Anterior cingulate cortex (tissue), 58 donors: ENCODE data around the gene TATDN2.
"Not testable (repeated sequence)": the region's sequence is repeated elsewhere in the genome, so short reads cannot be mapped to it uniquely, and the experiment has no call there.

ENCODE experiments used
- DNase-seq, 58 donors: peaks; one replicate each; lab custom pipeline; 2025; lab: John Stamatoyannopoulos, UW

TATDN2 gene

DNA sequence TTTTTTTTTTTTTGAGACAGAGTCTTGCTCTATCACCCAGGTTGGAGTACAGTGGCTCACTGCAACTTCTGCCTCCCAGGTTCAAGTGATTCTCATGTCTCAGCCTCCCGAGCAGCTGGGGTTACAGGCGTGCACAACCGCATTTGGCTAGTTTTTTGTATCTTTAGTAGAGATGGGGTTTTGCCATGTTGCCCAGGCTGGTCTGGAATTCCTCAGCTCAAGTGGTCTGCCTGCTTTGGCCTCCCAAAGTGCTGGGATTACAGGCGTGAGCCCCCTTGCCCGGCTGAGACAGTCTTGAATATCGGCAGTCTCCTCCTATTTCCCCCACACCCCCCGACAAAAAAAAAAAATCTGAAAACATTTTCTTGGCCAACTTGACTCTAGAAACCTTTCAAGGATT lies 18.7 kb downstream of the TATDN2 start:
- not testable (repeated sequence) for DNase-seq

DNA sequence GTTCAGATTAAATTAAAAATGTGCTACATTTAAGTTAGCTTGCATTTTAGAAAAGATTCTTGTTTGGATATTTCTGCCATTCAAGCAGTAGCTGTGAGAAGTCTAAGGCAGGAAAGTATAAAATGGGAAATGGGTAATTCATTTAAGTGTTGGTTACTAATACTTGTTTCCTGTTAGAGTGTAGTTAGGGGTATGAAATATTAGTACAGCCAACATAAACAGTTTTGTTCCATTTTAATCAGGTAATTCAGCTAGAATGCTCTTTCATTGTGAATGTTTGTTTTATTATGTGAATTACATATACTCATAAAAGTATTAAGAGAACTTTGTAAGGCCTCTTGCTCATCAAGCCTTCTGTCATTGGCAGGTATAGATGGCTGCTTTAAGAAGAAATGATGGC lies 19.9 kb downstream of the TATDN2 start:
- no peak for DNase-seq

DNA sequence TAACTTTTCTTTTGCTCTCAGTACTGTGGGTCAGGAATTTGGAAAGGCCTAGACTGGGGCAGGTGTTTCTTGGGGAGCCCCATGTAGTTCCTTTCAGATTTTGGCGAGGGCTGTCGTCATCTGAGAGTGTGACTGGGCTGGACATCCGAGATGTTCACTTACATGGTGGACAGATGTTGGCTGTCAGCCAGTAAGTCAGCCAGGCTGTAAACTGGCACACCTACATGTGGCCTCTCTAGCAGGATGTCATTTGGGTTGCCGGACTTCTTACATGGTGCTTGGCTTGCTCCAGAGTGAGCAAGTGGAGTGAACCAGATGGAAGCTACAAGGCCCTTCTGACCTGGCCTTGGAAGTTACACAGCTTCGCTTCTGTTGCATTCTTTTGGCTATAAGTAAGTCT lies 20.7 kb downstream of the TATDN2 start:
- DNase-seq = no peak

DNA sequence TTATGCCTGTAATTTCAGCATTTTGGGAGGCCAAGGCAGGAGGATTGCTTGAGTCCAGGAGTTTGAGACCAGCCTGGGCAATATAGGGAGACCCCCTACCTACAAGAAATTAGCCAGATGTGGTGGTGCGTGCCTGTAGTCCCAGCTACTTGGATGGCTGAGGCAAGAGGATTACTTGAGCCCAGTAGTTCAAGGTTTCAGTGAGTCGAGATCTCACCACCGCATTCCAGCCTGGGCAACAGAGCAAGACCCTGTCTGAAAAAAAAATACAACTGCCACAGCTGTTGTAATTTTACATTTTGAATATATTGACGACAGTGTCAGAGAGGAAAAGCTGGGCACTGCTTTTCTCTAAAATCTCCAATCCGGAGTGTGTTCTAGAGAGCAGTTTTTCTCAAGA lies 21.2 kb downstream of the TATDN2 start:
- DNase-seq = no peak

DNA sequence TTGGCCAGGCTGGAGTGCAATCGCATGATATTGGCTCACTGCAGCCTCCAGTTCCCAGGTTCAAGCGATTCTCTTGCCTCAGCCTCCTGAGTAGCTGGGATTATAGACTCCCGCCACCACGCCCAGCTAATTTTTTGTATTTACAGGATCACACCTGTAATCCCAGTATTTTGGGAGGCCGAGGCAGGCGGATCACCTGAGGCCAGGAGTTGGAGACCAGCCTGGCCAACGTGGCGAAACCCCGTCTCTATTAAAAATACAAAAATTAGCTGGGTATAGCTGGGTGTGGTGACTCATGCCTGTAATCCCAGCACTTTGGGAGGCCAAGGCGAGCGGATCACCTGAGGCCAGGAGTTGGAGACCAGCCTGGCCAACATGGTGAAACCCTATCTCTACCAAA lies 24.2 kb downstream of the TATDN2 start:
- DNase-seq = not testable (repeated sequence)

DNA sequence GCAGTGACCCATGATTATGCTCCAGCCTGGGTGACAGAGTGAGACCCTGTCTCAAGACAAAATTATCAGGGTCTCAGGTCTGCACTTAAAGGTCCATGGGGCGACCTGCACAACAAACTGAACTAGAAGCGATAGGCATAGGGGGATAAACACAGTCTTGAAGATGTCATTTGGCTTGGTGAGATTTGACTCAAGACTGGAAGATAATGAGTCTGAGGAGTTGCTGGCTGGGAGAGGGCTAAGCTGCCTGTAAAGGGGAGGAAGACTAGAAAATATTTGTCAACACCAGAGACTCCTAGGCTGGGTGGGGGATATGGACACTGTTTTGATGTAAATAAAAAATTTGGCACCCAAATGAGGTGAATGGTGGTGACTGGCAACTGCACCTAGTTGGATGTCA lies 24.7 kb downstream of the TATDN2 start:
- no peak for DNase-seq

DNA sequence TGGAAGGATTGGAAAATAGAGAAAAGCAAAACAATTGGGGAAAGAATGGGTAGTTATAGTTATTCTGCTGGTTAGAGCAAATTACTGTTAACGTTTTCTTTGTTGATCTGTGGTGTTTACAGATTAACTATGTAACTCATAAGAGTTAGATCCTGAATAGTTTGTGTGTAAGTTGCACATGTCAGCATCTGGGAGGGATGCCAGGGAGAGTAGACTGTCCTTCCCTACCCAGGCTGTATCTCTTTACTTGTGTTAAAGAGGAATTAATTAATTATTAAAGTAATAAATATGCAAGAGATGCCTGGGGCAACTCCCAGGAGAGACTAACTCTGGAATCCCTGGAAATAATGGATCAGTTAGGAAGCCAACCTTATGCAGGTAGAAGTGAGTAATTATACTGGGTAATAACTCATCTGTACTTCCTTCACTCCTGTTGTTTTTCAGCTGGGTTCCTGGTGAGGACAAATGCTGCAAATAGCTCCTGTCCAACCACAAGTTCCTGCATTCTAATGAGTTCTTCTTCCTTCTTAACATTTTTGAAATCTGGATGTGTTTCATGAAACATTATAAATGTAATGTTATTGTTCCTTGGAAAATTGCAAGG lies 25.5 kb downstream of the TATDN2 start:
- no peak for DNase-seq

DNA sequence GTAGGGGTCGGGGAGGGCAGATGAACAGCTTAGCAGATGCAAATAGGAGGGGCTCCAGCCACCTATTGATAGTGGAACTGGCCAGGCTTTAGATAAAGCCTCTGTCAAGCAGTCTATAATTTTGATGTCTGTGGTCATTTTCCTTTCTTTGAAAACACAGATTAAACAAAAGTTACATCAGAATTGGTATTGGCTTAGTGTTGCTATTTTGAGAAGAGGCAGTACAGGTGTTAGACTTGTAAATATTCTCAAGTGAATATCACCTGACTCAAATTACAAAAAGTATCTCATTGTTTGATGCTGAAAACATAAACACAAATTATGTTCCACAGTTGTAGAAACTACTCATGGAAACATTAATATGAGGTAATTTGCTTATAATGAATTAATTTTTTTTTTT lies 26.3 kb downstream of the TATDN2 start:
- DNase-seq = no peak

DNA sequence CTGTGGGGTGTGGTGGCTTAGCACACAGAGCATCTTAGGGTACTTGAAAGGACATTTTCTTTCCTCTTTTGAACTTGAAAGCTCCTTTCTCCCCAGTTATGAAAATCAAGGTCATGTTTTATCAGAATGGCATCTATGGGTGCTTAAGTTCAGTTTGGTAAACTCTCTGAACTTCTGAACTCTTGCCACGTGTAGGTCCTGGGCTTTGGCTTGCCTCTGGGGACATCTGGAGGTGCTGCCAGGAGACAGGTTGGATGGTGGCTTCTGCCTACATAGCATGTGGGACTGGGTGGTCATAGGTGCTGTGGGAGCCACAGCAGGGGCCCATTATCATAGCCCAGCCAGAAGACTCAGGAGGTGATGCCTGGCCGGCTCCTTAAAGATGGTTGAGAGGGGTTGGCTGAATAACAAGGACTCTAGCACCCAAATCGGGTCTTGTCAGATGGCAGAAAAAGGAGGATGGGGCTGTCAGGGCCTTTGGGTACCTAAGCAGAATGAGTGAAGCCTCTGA lies 28.9 kb downstream of the TATDN2 start:
- no peak for DNase-seq

DNA sequence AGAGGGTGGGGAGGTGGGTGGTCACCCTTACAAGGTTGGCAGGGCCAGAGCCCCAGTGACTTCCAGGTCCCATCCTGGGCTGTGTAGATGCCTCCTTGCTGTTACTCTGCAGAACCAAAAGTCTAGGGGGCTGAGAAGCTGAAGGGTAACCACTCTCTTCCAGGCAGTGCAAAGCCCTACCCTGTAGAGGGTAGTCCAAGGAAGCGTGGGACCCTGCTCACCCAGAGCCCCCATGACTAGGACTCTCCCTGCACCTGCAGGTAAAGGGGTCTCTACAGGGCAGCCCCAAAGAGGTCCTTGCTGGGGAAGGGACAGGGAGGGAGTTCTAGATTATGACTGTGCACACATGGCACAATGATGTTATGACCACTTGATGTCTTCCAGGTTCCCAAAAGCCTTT lies 30.2 kb downstream of the TATDN2 start:
- no peak for DNase-seq

DNA sequence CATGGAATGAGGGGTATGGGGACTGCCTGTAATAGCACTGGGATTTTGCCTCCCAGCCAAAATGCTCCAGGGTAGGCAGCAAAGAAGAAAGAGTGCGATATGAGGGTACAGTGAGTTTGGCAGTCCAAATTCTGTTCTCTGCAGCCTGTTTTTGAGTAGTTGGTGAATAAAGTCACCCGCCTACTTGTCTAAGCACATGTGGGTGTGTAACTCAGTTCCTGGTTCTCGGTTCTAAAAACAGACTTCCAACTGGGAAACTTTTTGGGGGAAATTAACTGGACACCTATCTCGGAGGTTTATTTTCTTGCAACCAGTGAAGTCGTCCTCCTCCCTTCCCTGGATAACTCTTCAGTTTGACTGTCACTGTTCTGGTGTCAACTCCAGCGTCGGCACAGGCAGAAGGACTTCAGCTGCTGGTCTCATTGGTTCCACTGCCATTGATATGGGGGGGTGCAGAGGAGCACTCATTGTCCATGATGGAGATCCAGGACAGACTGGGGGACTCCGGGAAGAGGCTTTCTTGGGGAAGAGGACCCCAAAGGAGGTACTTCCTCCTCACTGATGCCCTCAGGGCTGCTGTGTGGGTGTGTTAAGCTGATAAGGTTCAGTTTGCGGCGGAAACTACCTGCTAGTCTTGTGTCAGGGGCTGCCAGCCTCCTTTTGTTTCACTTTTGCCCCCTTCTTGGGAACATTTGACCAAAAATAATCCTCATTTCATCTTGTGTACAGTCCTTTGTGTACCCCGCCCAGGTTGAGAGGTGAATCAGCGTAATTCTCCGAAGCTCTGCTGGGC lies 31.3 kb downstream of the TATDN2 start:
- peak in 3 of 58 donors; percentile 13 to 71 (median 17) for DNase-seq

DNA sequence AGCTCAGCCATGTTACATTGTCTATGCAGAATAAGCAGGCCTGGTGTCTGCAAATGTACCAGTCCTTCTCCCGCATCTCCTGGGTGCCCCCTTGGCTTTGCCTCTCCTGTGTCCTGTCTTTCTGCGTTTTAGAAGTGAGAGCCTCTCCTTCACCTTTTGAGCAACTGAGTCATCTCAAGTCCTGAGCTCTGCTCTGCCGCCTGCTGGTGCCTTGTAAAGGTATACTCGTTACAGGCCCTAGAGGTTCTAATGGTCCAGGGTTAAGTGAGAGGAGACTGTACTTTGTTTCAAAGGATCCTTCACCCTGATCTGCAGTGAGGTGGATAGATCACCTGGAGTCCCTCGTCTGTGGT lies 31.9 kb downstream of the TATDN2 start:
- no peak for DNase-seq

DNA sequence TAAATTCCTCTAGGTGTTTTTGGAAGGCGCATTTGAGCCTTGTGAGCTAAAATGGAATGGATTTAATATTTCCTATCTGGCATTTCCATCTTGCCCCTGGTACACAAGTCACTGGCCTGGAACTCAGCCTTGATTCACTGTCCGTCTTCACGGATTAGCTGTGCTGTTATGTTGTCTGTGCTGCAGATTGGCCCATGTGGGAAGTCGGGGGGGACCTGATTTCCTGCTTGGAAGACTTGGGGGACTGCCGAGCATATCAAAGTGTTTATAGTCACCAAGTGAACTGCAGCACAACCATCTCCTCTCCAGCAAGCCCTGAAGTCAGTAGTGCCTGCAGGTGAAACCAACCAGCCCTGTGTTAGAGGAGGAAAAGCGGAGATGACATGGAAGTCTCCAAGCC lies 32.3 kb downstream of the TATDN2 start:
- no peak for DNase-seq

DNA sequence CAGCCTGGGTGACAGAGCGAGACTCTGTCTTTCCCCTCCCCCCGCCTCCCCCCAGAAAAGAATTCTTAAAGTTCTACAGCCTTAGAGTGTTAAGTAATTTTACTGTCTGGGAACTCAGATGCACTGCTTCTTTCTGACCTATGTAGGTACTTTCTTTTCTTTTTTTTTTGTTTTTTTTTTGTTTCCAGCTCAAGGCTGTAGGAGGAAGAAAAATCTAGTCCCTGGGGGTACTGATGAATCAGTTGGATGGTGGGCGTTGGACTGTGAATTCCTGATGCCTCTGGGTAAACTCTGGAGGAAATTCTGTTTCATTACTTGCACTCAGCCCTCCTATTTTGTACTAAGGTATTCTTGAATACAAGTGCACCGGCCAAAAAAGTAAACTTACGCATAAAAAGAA lies 33.7 kb downstream of the TATDN2 start:
- peak in 1 of 58 donors; percentile 31 for DNase-seq

DNA sequence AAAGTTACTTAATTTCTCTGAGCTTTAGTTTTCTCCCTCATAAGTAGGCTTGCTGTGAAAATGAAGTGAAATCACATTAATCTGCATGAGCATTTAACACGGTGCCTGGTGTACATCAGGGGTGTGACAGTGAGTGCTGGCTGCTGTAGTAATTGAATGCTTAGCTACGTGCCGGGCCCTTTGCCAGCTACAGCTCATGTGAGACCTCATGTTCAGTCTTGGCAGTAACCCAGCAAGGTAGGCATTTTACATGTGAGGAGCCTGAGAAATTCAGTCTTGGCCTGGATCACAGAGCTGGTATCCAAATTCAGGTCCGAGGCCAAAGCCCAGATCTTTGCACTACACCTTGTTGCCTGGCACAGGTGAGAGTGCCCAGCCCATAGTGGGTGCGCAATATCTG lies 35.4 kb downstream of the TATDN2 start:
- DNase-seq = no peak

DNA sequence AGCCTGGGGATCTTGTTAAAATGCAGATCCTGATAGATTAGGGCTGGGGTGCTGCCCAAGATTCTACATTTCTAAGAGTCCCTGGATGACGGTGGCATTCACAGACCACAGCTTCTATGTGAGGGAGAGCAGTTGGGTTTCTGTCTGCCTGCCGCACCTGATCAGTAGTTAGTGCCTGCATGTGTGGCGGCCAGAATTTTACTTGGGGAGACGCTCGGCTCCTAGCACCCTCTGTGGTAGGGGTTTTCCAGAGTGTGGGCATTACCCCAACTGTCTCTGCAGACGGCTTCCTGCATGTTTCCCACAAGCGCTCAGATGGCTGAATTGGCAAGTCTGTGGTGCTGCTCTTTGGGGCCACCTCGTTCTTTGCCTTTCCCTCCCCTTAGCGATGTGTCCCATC lies 36.2 kb downstream of the TATDN2 start:
- no peak for DNase-seq

DNA sequence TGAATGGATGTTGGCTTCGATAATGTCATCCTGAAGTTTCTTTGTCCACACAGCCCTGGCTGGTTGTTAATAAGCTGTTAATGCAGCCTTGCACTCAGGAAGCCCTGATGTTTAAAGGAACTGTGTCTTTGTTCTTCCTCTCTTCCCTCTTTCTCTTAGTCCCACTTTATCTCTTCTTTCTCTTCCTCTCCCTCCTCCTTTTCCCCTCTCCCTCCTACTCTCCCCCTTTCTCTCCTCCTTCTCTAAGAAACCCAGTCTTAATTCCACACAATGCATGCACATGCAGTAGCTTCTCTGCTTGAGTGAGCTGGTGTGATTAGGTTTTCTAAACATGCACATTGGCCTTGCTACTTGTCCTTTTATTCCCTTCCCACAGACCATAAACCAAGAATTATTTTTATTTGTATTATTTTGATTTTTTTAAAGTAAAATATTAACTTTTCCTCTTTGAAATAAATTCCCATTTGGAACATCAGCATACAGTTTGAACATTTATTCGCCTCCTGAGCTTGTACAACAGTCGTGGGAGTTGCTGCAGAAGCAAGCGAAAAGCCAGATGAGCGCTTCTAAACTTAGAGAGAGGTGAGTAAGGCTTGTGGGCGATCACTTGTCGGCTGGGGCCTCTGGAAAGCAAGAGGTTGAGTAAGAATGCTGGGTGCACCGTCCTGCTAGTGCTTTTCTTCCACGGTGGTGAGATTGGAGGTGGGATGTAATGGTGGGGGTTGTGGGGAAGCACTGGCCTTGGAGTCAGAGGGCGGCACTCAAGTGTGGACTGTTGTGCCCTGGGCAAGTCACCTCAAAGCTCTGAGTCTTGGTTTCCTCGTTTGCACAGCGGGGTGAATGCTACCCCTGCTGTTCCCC lies 37.2 kb downstream of the TATDN2 start:
- DNase-seq = peak in 16 of 58 donors; percentile 12 to 80 (median 31)

DNA sequence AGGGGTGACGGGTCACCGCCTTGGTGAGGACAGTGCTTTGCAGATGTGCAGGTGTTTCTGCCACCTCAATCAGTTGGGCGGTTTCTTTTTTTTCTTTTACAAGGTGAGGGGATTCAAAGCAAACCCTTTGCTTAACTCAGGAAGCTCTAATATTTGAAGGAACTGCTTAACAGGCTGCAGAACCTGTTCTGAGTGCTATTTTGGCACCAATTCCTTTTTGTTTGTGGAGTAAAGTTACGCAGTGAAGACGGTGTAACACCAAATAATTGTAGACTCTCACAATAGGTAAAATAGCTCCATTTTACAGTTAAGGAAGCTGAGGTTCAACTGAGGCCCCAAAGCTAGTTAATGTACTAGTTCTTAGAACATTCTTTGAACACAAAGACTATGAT lies 37.9 kb downstream of the TATDN2 start:
- no peak for DNase-seq

DNA sequence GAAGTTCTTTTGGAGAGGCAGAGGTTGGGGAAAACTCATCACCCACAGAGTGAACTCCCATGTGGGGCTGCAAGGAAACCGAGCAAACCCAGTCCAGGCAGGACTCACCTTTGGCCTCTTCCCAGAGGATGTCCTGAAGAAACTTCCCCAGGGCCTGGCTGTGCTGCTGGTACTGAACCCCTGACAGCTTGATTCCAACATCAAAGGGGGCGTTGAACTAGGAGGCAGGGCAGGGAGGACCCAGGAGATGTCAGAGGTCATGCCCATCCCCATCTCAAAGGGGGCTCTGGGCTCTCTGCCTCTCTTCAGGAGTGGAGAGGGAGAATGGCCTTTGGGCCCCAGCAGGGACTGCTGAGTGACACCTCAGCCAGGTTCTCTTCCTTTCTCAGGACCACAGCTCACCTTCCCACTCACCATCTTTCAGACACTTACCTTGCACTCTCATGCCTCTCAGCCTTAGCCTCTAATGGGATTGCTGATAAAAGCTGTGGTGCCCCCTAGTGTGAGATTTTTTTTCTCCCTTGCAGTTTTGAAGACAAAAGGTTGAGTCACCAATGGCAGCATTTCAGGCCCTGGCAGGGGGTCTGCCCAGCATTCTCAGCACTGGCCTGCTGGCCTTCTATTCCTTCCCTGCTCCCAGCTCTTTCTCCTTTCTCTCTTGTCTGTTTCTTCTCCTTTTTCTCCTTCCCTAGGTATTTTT lies 38.5 kb downstream of the TATDN2 start:
- peak in 20 of 58 donors; percentile 6 to 66 (median 26) for DNase-seq

DNA sequence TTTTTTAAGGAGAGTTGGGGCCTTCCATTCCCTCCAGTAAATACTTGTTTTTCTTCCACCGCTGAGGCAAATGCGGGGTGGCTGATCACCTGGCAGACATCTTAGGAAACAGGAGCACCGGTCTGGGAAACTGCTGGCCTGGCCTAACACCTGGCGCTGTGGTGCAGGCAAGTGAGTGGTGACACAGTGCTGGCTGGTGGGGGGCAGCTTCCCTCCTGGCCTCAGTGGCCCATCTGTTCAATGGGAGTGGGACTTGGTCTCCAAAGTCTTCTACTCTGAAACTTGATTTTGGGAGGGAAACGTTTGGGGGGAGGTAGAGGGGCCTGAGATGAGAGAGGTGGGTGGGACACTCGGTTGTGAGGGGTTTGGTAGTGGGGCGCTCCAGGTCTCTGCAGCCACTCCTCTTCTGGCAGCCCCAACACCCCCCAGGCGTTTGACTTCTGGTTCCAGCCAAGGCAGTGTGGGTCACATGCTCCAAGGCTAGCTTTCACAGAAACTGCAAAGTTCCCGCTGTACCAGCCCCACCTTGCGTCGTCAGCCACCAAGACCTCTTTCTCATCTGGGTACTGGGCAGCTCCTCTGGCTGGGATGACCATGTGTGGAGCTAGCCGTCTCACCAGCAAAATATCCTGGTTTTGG lies 39.8 kb downstream of the TATDN2 start:
- no peak for DNase-seq
